Measurements from ENCODE around the gene KRTAP5-2. TPM values are rescaled to one million over a fixed set of nuclear protein-coding genes. Genes with fewer than 3 reads are reported as not detected.

KRTAP5-2 gene
- total and polyA plus RNA-seq, 2 of the 8 experiments (the other 6 are each of a cell fraction or from before 2014, with no cell fraction given): not detected

GRCh38 chr11:1565904-1566247, 32.2 kb downstream of the KRTAP5-2 start:
- ChIA-PET POLR2A (ENCODE audit: partially characterized antibody) (interaction anchor here (0.7 to 6.9 kb wide), 2 partner anchors 7 to 8 kb away, joined by 3 to 58 read pairs; no protein-coding TSS in a partner anchor), CTCF (ENCODE audit: partially characterized antibody) (interaction anchor here (0.6 to 9.1 kb wide), 7 partner anchors 8 to 474 kb away, joined by 3 to 100 read pairs (median 14); no protein-coding TSS in a partner anchor)
- Histone ChIP-seq H3K14ac (ENCODE audit: insufficient read length) (no peak overlapping the region), H3K9me3 (ENCODE audit: insufficient read depth in 2 of 2, low read depth in 1 of 2, low read length in 1 of 2) (no peaks in the 10 kb centered on the region), H3K4me2 (ENCODE audit: insufficient read depth in 1 of 2, low read depth in 2 of 2, low read length in 2 of 2) (no peak overlapping the region), H4K91ac (replicated peaks; ENCODE audit: insufficient read length, low read length) (no peak overlapping the region), H3K4me1 (replicated peaks in 1 of 4; ENCODE audit: control insufficient read depth in 3 of 4, insufficient read depth in 4 of 4, low read length in 3 of 4) (peaks cover 0 to 46% (median 35%) of the 10 kb centered on the region in 4 experiments; a peak in 6 of 7 replicates), H2AFZ (ENCODE audit: low read length) (no peak overlapping the region), H3K18ac (ENCODE audit: extremely low read depth, low read length) (no peak overlapping the region), H3K27ac (ENCODE audit: low read depth, low read length) (no peak overlapping the region), H2BK15ac (ENCODE audit: low read length) (no peak overlapping the region), H3K9ac (replicated peaks in 1 of 4; ENCODE audit: extremely low read depth in 1 of 4, low read depth in 3 of 4, low read length in 3 of 4) (no peak overlapping the region), H2BK20ac (ENCODE audit: low read length) (no peak overlapping the region), H4K8ac (ENCODE audit: extremely low read depth, insufficient read depth, low read length) (no peak overlapping the region), H2BK5ac (ENCODE audit: low read depth, low read length) (no peak overlapping the region), H3K56ac (replicated peaks; ENCODE audit: insufficient read length, low read depth, low read length) (no peak overlapping the region), H4K5ac (ENCODE audit: insufficient read length, low read depth, low read length) (no peak overlapping the region), H4K20me1 (replicated peaks in 1 of 2; ENCODE audit: control insufficient read depth in 1 of 2, insufficient read depth in 2 of 2, low read length in 2 of 2) (peaks cover 4 to 25% of the 10 kb centered on the region in 2 experiments), H3K27me3 (replicated peaks in 1 of 4; ENCODE audit: control insufficient read depth in 3 of 4, extremely low read depth in 1 of 4, insufficient read depth in 3 of 4, low read length in 3 of 4) (peaks cover 0 to 16% (median 11%) of the 10 kb centered on the region in 4 experiments; a peak in 4 of 7 replicates), H2AK5ac (ENCODE audit: low read depth, low read length) (no peak overlapping the region), H3K79me1 (ENCODE audit: low read depth, low read length) (no peaks in the 10 kb centered on the region), H3K36me3 (ENCODE audit: control insufficient read depth in 2 of 4, insufficient read depth in 4 of 4, low read length in 3 of 4) (no peaks in the 10 kb centered on the region), H3K23me2 (ENCODE audit: low read depth, low read length) (no peaks in the 10 kb centered on the region; the same call in 1 of the 2 replicates), H3K4ac (replicated peaks; ENCODE audit: insufficient read length, low read depth, low read length) (no peak overlapping the region), H2BK120ac (replicated peaks; ENCODE audit: low read depth, low read length) (no peak overlapping the region), H3K23ac (ENCODE audit: insufficient read length) (no peak overlapping the region), H2BK12ac (ENCODE audit: low read depth, low read length) (no peak overlapping the region), H3K79me2 (ENCODE audit: control insufficient read depth in 1 of 2, insufficient read depth in 2 of 2, low read length in 2 of 2) (no peaks in the 10 kb centered on the region), H3K4me3 (ENCODE audit: extremely low read depth in 1 of 4, insufficient read depth in 2 of 4, low read depth in 3 of 4, low read length in 4 of 4) (no peak overlapping the region)
- 78% methylated on average over 5 of the region's 5 CpGs; no CpG with 5 or more reads in 1 of the 2 experiments for WGBS, 2 experiments (ENCODE audit: extremely low coverage in 1 of 2, insufficient coverage in 1 of 2, insufficient read length in 1 of 2, insufficient replicate concordance in 2 of 2, low coverage in 1 of 2, low lambda C conversion rate in 2 of 2, missing lambda C conversion rate in 1 of 2)
- TF ChIP-seq JUND (IDR thresholded peaks at IDR 0.05; ENCODE audit: low read length) (no peak), SAP30 (IDR thresholded peaks at IDR 0.05; ENCODE audit: insufficient read depth, insufficient replicate concordance, low read length) (no peak), ZNF274 (IDR thresholded peaks at IDR 0.05; ENCODE audit: borderline replicate concordance, extremely low read depth, low read length) (no peak), ASH2L (IDR thresholded peaks at IDR 0.05; ENCODE audit: low read length) (no peak), TEAD4 (IDR thresholded peaks at IDR 0.05; ENCODE audit: low read depth, low read length) (no peak), YY1 (IDR thresholded peaks at IDR 0.05; ENCODE audit: low read depth, low read length) (no peak), GABPA (IDR thresholded peaks at IDR 0.05; ENCODE audit: borderline replicate concordance, insufficient read depth, low read length) (no peak)
- DNase-seq (ENCODE audit: low read depth in 1 of 2, low spot score in 2 of 2) (no peak), FAIRE-seq (no peak)

Measured in H1 (cell line).